Measurements from ENCODE around the gene SIGLECL1. TPM values are rescaled to one million over a fixed set of nuclear protein-coding genes. Genes with fewer than 3 reads are reported as not detected.

Gene SIGLECL1
- total RNA-seq, 3 donors from 2014 or later, result not detected

DNA sequence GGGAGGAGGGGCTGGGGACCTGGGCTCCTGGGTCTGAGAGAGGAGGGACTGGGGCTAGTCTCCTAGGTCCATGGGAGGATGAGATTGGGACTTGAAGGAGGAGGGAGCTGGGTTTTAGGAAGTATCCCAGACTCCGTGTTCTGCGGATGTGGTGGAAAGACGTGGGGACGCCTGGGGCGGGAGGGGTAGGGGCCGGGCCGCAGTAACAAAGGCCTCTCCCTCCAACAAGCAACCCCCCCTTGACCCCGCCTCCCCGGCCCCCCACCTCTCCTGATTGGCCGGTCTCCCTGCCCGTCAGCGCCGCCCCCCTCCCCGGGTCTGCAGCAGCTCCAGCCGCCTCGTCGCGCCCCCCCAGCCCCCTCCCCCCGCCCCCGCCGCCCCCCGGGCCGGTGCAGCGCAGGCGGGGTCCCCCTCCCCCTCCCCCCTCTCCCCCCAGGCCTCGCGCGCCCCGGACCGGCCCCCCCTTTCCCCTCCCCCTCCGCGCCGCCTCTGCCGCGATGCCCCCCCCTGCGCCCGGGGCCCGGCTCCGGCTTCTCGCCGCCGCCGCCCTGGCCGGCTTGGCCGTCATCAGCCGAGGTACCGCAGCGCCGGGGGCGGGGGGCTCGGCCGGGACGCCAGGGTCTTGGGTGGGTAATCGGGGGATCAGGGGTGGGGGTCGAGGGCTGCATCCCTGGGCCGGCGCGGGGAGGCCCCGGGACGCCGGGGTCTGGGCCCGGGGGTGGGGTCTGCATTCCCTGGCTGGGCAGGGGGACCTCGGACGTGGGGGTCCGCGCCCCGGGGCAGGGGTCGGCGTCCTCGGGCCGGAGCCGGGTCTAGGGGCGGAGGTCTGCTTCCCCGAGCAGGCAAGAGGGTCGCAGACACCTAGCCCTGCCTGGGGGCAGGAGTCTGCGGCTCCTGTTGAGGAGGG lies 60.7 kb downstream of the SIGLECL1 start, which contains the start of gene IGLON5:
IGLON5 (plus strand) TSS at position 294 of the 907 bp plus-strand sequence; CDS start at position 498, 204 bp downstream.
- intact Hi-C loops (cut with DNase I; ENCODE audit: low total_unique reads), result no loop called here
- H3K4me1 ChIP-seq, result no peaks in the 10 kb centered on the region
- H3K27me3 ChIP-seq, result peaks cover 0 to 64% of the 10 kb centered on the region in 2 donors
- TF ChIP-seq, protein P1, sequence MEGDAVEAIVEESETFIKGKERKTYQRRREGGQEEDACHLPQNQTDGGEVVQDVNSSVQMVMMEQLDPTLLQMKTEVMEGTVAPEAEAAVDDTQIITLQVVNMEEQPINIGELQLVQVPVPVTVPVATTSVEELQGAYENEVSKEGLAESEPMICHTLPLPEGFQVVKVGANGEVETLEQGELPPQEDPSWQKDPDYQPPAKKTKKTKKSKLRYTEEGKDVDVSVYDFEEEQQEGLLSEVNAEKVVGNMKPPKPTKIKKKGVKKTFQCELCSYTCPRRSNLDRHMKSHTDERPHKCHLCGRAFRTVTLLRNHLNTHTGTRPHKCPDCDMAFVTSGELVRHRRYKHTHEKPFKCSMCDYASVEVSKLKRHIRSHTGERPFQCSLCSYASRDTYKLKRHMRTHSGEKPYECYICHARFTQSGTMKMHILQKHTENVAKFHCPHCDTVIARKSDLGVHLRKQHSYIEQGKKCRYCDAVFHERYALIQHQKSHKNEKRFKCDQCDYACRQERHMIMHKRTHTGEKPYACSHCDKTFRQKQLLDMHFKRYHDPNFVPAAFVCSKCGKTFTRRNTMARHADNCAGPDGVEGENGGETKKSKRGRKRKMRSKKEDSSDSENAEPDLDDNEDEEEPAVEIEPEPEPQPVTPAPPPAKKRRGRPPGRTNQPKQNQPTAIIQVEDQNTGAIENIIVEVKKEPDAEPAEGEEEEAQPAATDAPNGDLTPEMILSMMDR (IDR thresholded peaks at IDR 0.05), result no peak
- no peak for TF ChIP-seq POLR2A (IDR thresholded peaks at IDR 0.05)
- H3K4me3 ChIP-seq, result no peak within 1 kb of the TSS
- no peak within 1 kb of the TSS for H3K27ac ChIP-seq
- peaks cover 6 to 17% of the 10 kb centered on the region in 2 donors for H3K9me3 ChIP-seq
- H3K36me3 ChIP-seq, result no peaks in the 10 kb centered on the region
- DNase-seq (ENCODE audit: low spot score in 2 of 2), result no peak

DNA sequence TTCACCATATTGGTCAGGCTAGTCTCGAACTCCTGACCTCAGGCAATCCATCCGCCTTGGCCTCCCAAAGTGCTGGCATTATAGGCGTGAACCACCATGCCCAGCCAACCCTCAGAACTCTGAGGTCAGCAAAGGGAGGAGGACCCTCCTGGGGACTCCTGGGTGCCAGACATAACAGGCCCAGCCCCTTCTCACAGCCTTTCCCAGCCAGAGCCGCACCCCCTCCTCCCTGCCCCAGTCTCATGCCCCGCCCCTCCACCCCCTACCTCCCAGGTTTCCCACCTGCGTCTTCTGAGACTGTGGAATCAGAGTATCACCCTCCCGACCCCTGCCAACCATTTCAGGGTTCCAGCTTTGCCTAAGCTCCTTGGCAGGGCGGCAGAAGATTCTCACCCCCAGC lies 65.8 kb downstream of the SIGLECL1 start:
- no peak for DNase-seq (ENCODE audit: low spot score in 2 of 2)
- intact Hi-C loops (cut with DNase I; ENCODE audit: low total_unique reads), result no loop called here
- TF ChIP-seq POLR2AphosphoS5 (IDR thresholded peaks at IDR 0.05) (no peak), POLR2A (IDR thresholded peaks at IDR 0.05) (no peak)
- TF ChIP-seq, protein P1 (IDR thresholded peaks at IDR 0.05), result no peak

DNA sequence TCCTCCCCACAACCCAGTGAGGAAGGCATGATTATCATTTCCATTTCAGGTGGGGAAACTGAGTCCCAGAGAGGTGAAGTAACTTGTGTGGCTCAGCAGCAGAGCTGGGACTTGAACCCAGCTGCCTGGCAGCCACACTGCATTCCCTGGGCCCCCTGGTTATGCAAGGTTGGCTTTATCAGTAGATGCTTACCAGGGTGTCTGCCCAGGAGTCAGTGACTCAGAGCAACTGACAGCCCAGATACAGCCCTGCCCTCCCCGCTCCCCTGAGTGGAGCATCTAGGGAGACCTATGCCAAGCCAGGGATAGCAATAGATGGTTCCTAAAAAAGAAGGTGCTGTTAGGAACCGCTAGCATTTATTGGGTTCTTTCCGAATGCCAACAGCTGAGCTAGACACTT lies 66.5 kb downstream of the SIGLECL1 start:
- Histone ChIP-seq H3K36me3 (no peaks in the 10 kb centered on the region), H3K4me3 (no peak overlapping the region), H3K27me3 (peaks cover 0 to 50% of the 10 kb centered on the region in 2 donors), H3K4me1 (no peaks in the 10 kb centered on the region), H3K9me3 (peaks cover 0 to 6% of the 10 kb centered on the region in 2 donors), H3K27ac (no peak overlapping the region)
- DNase-seq (ENCODE audit: low spot score in 2 of 2), result no peak
- no peak for TF ChIP-seq POLR2A (IDR thresholded peaks at IDR 0.05)
- TF ChIP-seq, protein P1 (IDR thresholded peaks at IDR 0.05), result no peak
- intact Hi-C loops (cut with DNase I; ENCODE audit: low total_unique reads), result no loop called here

More for the DNA sequence above, 65.8 kb downstream of the SIGLECL1 start:
- Histone ChIP-seq H3K9me3 (peaks cover 0 to 6% of the 10 kb centered on the region in 2 donors), H3K27me3 (peaks cover 0 to 57% of the 10 kb centered on the region in 2 donors), H3K27ac (no peak overlapping the region), H3K4me1 (no peaks in the 10 kb centered on the region), H3K36me3 (no peaks in the 10 kb centered on the region), H3K4me3 (no peak overlapping the region)

DNA sequence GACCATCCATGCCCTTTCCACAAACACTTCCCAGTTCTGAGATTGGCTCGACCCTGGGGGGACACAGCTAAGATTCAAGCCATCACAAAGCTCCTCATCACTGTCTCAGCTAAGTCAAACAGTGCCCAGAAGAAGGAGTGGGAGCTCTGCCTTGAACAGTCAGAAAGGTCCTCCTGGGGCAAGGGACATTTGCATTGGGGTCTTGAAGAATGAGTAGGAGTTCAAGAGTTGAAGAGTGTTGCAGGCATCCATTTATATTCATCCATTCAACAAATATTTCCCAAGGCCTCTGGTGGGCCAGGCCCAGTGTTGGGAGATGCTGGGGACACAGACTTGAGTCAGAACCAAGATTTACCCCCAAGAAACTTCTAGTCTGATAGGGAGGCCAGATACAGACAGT lies 67.1 kb downstream of the SIGLECL1 start:
- no peak for DNase-seq (ENCODE audit: low spot score in 2 of 2)
- Histone ChIP-seq H3K36me3 (no peaks in the 10 kb centered on the region), H3K27me3 (peaks cover 0 to 48% of the 10 kb centered on the region in 2 donors), H3K4me3 (no peak overlapping the region), H3K4me1 (no peaks in the 10 kb centered on the region), H3K27ac (no peak overlapping the region), H3K9me3 (peaks cover 0 to 6% of the 10 kb centered on the region in 2 donors)
- TF ChIP-seq, protein P1 (IDR thresholded peaks at IDR 0.05), result no peak
- TF ChIP-seq POLR2A (IDR thresholded peaks at IDR 0.05) (no peak), POLR2AphosphoS5 (IDR thresholded peaks at IDR 0.05) (no peak)
- intact Hi-C loops (cut with DNase I; ENCODE audit: low total_unique reads), result loop anchor here (2.0 kb wide), 1 partner anchor 21 kb away; no protein-coding TSS in a partner anchor

Other genes with a start within 250 kb of the SIGLECL1 start
- gene KLK8, start 249.5 kb upstream of the SIGLECL1 start, total RNA-seq, result 10 to 100 TPM in 2 of 3 donors, not detected in 1; 13.4 to 46.2 TPM
- 10 to 100 TPM in 1 of 3 donors, 1 to 10 TPM in 1, not detected in 1; 3.3 to 13.9 TPM for gene KLK10, start 231.4 kb upstream of the SIGLECL1 start, total RNA-seq
- gene KLK11, start 224.5 kb upstream of the SIGLECL1 start, total RNA-seq, result 10 to 100 TPM in 1 of 3 donors, 1 to 10 TPM in 1, not detected in 1; 5.6 to 21.1 TPM
- gene KLK12, start 216.1 kb upstream of the SIGLECL1 start, total RNA-seq, result not detected
- gene KLK13, start 186.0 kb upstream of the SIGLECL1 start, total RNA-seq, result not detected
- gene KLK14, start 168.2 kb upstream of the SIGLECL1 start, total RNA-seq, result under 1 TPM in 1 of 3 donors, not detected in 2; 0.98 TPM
- 10 to 100 TPM in 1 of 3 donors, 1 to 10 TPM in 2; 5.6 to 10.1 (median 9.2) TPM for gene CTU1, start 142.7 kb upstream of the SIGLECL1 start, total RNA-seq
- 1 to 10 TPM; 3.4 to 7.0 (median 4.3) TPM for gene SIGLEC9, start 126.2 kb upstream of the SIGLECL1 start, total RNA-seq
- gene SIGLEC7, start 108.8 kb upstream of the SIGLECL1 start, total RNA-seq, result 1 to 10 TPM in 2 of 3 donors, under 1 TPM in 1; 0.98 to 3.2 (median 1.8) TPM
- 10 to 100 TPM in 1 of 3 donors, 1 to 10 TPM in 2; 2.9 to 17.1 (median 6.3) TPM for gene CD33, start 26.0 kb upstream of the SIGLECL1 start, total RNA-seq
- under 1 TPM in 1 of 3 donors, not detected in 2; 0.66 TPM for gene IGLON5, start 60.6 kb downstream of the SIGLECL1 start, total RNA-seq
- gene VSIG10L, start 91.1 kb downstream of the SIGLECL1 start, total RNA-seq, result 1 to 10 TPM; 1.3 to 1.8 (median 1.8) TPM
- gene ETFB, start 115.3 kb downstream of the SIGLECL1 start, total RNA-seq, result 100 to 1,000 TPM in 1 of 3 donors, 10 to 100 TPM in 2; 60.7 to 214 (median 88.5) TPM
- gene CLDND2, start 117.9 kb downstream of the SIGLECL1 start, total RNA-seq, result not detected
- gene NKG7, start 121.6 kb downstream of the SIGLECL1 start, total RNA-seq, result 1 to 10 TPM in 1 of 3 donors, not detected in 2; 2.1 TPM
- gene LIM2, start 136.9 kb downstream of the SIGLECL1 start, total RNA-seq, result not detected
- gene C19orf84, start 139.5 kb downstream of the SIGLECL1 start, total RNA-seq, result not detected
- 10 to 100 TPM in 2 of 3 donors, 1 to 10 TPM in 1; 1.8 to 17.0 (median 10.2) TPM for gene SIGLEC10, start 166.6 kb downstream of the SIGLECL1 start, total RNA-seq
- 1 to 10 TPM in 2 of 3 donors, under 1 TPM in 1; 0.80 to 8.6 (median 2.3) TPM for gene SIGLEC8, start 207.4 kb downstream of the SIGLECL1 start, total RNA-seq
- gene CEACAM18, start 227.5 kb downstream of the SIGLECL1 start, total RNA-seq, result not detected